SK-N-SH treated with all-trans-retinoic acid at 6 μM for 48 hours (cell line): Measurements from ENCODE around the gene TBCD.

Experiments used
- ARNTL ChIP-seq: fragments of 450-650 bp; formaldehyde crosslinking; IDR thresholded peaks from 2 replicates; pipeline ENCODE4 v1.5.0; 2020; ENCODE audit warnings: low read depth, mild to moderate bottlenecking, moderate library complexity, borderline replicate concordance
- CSDC2 ChIP-seq: fragments of 250-450 bp; sonication (Bioruptor Pico); IDR thresholded peaks from 2 replicates; pipeline ENCODE4 v1.5.0; 2020; ENCODE audit warnings: mild to moderate bottlenecking, moderate library complexity
- ISL1 ChIP-seq: fragments of 250-450 bp; sonication (Bioruptor Pico); IDR thresholded peaks from 2 replicates; pipeline ENCODE4 v2.1.2; 2022; ENCODE audit warnings: mild to moderate bottlenecking, moderate library complexity
- PATZ1 ChIP-seq: fragments of 250-450 bp; sonication (Bioruptor Pico); IDR thresholded peaks from 2 replicates; pipeline ENCODE4 v1.8.0; 2020; ENCODE audit warnings: mild to moderate bottlenecking, moderate library complexity, borderline replicate concordance
- PPARA ChIP-seq: fragments of 250-450 bp; sonication (Bioruptor Pico); IDR thresholded peaks from 2 replicates; pipeline ENCODE4 v1.5.0; 2020; ENCODE audit warnings: mild to moderate bottlenecking, borderline replicate concordance
- TCF4 ChIP-seq: fragments of 250-450 bp; sonication (Bioruptor Pico); IDR thresholded peaks from 2 replicates; pipeline ENCODE4 v1.8.0; 2021; ENCODE audit warnings: mild to moderate bottlenecking, moderate library complexity, borderline replicate concordance
- ZC3H10 ChIP-seq: fragments of 250-450 bp; sonication (Bioruptor Pico); IDR thresholded peaks from 2 replicates; pipeline ENCODE4 v1.5.1; 2021; ENCODE audit warnings: mild to moderate bottlenecking, moderate library complexity
- ZFP3 ChIP-seq: fragments of 250-450 bp; sonication (Bioruptor Pico); IDR thresholded peaks from 2 replicates; pipeline ENCODE4 v1.5.0; 2020; ENCODE audit warnings: mild to moderate bottlenecking, moderate library complexity
- ZFP30 ChIP-seq: fragments of 450-650 bp; formaldehyde crosslinking; IDR thresholded peaks from 2 replicates; pipeline ENCODE4 v1.5.0; 2022; ENCODE audit warnings: mild to moderate bottlenecking, moderate library complexity
- ZNF565 ChIP-seq: fragments of 450-650 bp; formaldehyde crosslinking; conservative IDR thresholded peaks from 2 replicates; pipeline ENCODE4 v1.5.0; 2020; ENCODE audit warnings: low read depth, mild to moderate bottlenecking, moderate library complexity
- ZNF8 ChIP-seq: fragments of 450-650 bp; formaldehyde crosslinking; IDR thresholded peaks from 2 replicates; pipeline ENCODE4 v1.5.0; 2020; ENCODE audit warnings: mild to moderate bottlenecking, moderate library complexity
- TF ChIP-seq, protein P1 (sequence below): fragments of 250-450 bp; sonication (Bioruptor Pico); IDR thresholded peaks from 2 replicates; pipeline ENCODE4 v1.5.1; 2020; ENCODE audit warnings: low read depth, mild to moderate bottlenecking, moderate library complexity
- TF ChIP-seq, protein P2 (sequence below): fragments of 250-450 bp; sonication (Bioruptor Pico); IDR thresholded peaks from 2 replicates; pipeline ENCODE4 v1.5.0; 2020; ENCODE audit warnings: mild to moderate bottlenecking, moderate library complexity
- TF ChIP-seq, protein P3 (sequence below): fragments of 250-450 bp; sonication (Bioruptor Pico); IDR thresholded peaks from 2 replicates; pipeline ENCODE4 v1.5.1; 2021; ENCODE audit warnings: mild to moderate bottlenecking, moderate library complexity

- no peak for TF ChIP-seq PATZ1 (CRISPR knock-in tag)
- no peak for TF ChIP-seq ZFP3
- TF ChIP-seq, protein P1, sequence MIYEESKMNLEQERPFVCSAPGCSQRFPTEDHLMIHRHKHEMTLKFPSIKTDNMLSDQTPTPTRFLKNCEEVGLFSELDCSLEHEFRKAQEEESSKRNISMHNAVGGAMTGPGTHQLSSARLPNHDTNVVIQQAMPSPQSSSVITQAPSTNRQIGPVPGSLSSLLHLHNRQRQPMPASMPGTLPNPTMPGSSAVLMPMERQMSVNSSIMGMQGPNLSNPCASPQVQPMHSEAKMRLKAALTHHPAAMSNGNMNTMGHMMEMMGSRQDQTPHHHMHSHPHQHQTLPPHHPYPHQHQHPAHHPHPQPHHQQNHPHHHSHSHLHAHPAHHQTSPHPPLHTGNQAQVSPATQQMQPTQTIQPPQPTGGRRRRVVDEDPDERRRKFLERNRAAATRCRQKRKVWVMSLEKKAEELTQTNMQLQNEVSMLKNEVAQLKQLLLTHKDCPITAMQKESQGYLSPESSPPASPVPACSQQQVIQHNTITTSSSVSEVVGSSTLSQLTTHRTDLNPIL (CRISPR knock-in tag), result no peak
- no peak for TF ChIP-seq ZC3H10
- TF ChIP-seq ARNTL (CRISPR knock-in tag), result no peak
- TF ChIP-seq ZNF8 (CRISPR knock-in tag), result no peak
- no peak for TF ChIP-seq TCF4 (CRISPR knock-in tag)
- no peak for TF ChIP-seq ZFP30
- no peak for TF ChIP-seq ISL1
- TF ChIP-seq, protein P2, sequence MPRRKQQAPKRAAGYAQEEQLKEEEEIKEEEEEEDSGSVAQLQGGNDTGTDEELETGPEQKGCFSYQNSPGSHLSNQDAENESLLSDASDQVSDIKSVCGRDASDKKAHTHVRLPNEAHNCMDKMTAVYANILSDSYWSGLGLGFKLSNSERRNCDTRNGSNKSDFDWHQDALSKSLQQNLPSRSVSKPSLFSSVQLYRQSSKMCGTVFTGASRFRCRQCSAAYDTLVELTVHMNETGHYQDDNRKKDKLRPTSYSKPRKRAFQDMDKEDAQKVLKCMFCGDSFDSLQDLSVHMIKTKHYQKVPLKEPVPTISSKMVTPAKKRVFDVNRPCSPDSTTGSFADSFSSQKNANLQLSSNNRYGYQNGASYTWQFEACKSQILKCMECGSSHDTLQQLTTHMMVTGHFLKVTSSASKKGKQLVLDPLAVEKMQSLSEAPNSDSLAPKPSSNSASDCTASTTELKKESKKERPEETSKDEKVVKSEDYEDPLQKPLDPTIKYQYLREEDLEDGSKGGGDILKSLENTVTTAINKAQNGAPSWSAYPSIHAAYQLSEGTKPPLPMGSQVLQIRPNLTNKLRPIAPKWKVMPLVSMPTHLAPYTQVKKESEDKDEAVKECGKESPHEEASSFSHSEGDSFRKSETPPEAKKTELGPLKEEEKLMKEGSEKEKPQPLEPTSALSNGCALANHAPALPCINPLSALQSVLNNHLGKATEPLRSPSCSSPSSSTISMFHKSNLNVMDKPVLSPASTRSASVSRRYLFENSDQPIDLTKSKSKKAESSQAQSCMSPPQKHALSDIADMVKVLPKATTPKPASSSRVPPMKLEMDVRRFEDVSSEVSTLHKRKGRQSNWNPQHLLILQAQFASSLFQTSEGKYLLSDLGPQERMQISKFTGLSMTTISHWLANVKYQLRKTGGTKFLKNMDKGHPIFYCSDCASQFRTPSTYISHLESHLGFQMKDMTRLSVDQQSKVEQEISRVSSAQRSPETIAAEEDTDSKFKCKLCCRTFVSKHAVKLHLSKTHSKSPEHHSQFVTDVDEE (CRISPR knock-in tag), result no peak
- no peak for TF ChIP-seq CSDC2 (CRISPR knock-in tag)
- TF ChIP-seq, protein P3, sequence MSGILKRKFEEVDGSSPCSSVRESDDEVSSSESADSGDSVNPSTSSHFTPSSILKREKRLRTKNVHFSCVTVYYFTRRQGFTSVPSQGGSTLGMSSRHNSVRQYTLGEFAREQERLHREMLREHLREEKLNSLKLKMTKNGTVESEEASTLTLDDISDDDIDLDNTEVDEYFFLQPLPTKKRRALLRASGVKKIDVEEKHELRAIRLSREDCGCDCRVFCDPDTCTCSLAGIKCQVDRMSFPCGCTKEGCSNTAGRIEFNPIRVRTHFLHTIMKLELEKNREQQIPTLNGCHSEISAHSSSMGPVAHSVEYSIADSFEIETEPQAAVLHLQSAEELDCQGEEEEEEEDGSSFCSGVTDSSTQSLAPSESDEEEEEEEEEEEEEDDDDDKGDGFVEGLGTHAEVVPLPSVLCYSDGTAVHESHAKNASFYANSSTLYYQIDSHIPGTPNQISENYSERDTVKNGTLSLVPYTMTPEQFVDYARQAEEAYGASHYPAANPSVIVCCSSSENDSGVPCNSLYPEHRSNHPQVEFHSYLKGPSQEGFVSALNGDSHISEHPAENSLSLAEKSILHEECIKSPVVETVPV (CRISPR knock-in tag), result no peak
- TF ChIP-seq ZNF565 (CRISPR knock-in tag), result no peak
- no peak for TF ChIP-seq PPARA (CRISPR knock-in tag)
Measured at GRCh38 chr17:82970067-82970466, 218.2 kb downstream of the TBCD start.
